Sigmoid colon (tissue), 4 donors: ENCODE results near the gene ABAT.

Source experiments
- EP300 ChIP-seq, 4 donors: sonication (generic); formaldehyde crosslinking; IDR thresholded peaks; one replicate each; pipeline ENCODE4 v1.6.1; 2017; ENCODE audit warnings: antibody characterized with exemption in 4 of 4
- POLR2A ChIP-seq, 2 donors: fragments of 450-650 bp; IDR thresholded peaks; one replicate each; pipeline ENCODE4 v1.6.1; 2016; ENCODE audit warnings: antibody characterized with exemption in 2 of 2, mild to moderate bottlenecking in 2 of 2, moderate library complexity in 2 of 2
- POLR2AphosphoS5 ChIP-seq, 4 donors: sonication (generic); formaldehyde crosslinking; IDR thresholded peaks; one replicate each; pipeline ENCODE4 v1.6.1; 2017; ENCODE audit warnings: antibody characterized with exemption in 4 of 4
- TF ChIP-seq, protein P1 (sequence below), 4 experiments: fragments of 450-650 bp in 3 of 4; fragments of 200-600 bp in 1 of 4; IDR thresholded peaks; one replicate each; pipeline ENCODE4 v1.5.1; 2016 to 2019; ENCODE audit warnings: antibody characterized with exemption in 4 of 4, mild to moderate bottlenecking in 3 of 4, moderate library complexity in 2 of 4

- TF ChIP-seq, protein P1, sequence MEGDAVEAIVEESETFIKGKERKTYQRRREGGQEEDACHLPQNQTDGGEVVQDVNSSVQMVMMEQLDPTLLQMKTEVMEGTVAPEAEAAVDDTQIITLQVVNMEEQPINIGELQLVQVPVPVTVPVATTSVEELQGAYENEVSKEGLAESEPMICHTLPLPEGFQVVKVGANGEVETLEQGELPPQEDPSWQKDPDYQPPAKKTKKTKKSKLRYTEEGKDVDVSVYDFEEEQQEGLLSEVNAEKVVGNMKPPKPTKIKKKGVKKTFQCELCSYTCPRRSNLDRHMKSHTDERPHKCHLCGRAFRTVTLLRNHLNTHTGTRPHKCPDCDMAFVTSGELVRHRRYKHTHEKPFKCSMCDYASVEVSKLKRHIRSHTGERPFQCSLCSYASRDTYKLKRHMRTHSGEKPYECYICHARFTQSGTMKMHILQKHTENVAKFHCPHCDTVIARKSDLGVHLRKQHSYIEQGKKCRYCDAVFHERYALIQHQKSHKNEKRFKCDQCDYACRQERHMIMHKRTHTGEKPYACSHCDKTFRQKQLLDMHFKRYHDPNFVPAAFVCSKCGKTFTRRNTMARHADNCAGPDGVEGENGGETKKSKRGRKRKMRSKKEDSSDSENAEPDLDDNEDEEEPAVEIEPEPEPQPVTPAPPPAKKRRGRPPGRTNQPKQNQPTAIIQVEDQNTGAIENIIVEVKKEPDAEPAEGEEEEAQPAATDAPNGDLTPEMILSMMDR (IDR thresholded peaks at IDR 0.05), result no peak
- TF ChIP-seq POLR2A (IDR thresholded peaks at IDR 0.05), result no peak
- no peak for TF ChIP-seq EP300 (IDR thresholded peaks at IDR 0.05)
- no peak for TF ChIP-seq POLR2AphosphoS5 (IDR thresholded peaks at IDR 0.05)
Measured at GRCh38 chr16:8645831-8646230, 28.6 kb upstream of the ABAT start.
